DMS53 (cell line): ENCODE measurements around the gene GARNL3.

Experiments used
- DNase-seq: peaks from one replicate; lab custom pipeline; 2025; lab: John Stamatoyannopoulos, UW

Gene GARNL3

GRCh38 chr9:127313042-127313560 lies 48.5 kb downstream of the GARNL3 start:
- no peak for DNase-seq

- no peak for DNase-seq
Observed at GRCh38 chr9:127314911-127315310, 50.3 kb downstream of the GARNL3 start.

GRCh38 chr9:127316586-127317323 lies 52.2 kb downstream of the GARNL3 start:
- DNase-seq = no peak

- peak; percentile 44 for DNase-seq
Observed at GRCh38 chr9:127318651-127319167, 54.1 kb downstream of the GARNL3 start.

- DNase-seq = no peak
Observed at GRCh38 chr9:127319366-127320114, 55.0 kb downstream of the GARNL3 start.

GRCh38 chr9:127320115-127320378 lies 55.5 kb downstream of the GARNL3 start:
- DNase-seq = no peak

- DNase-seq = no peak
Observed at GRCh38 chr9:127323393-127323792, 58.8 kb downstream of the GARNL3 start.

- DNase-seq = peak; percentile 90
Observed at GRCh38 chr9:127330501-127330900, 65.9 kb downstream of the GARNL3 start.

GRCh38 chr9:127333221-127334064 lies 68.9 kb downstream of the GARNL3 start:
- DNase-seq = peak; percentile 71

GRCh38 chr9:127334725-127335124 lies 70.2 kb downstream of the GARNL3 start:
- DNase-seq = no peak

- DNase-seq = no peak
Observed at GRCh38 chr9:127336086-127336485, 71.5 kb downstream of the GARNL3 start.

GRCh38 chr9:127336506-127337352 lies 72.2 kb downstream of the GARNL3 start:
- peak; percentile 57 for DNase-seq

GRCh38 chr9:127340721-127341120 lies 76.1 kb downstream of the GARNL3 start:
- DNase-seq = no peak

GRCh38 chr9:127341152-127341551 lies 76.6 kb downstream of the GARNL3 start:
- DNase-seq = no peak

- no peak for DNase-seq
Observed at GRCh38 chr9:127344368-127345000, 79.9 kb downstream of the GARNL3 start.

- no peak for DNase-seq
Observed at GRCh38 chr9:127345566-127345965, 81.0 kb downstream of the GARNL3 start.

GRCh38 chr9:127346584-127346983 lies 82.0 kb downstream of the GARNL3 start:
- no peak for DNase-seq

GRCh38 chr9:127347831-127348776 lies 83.5 kb downstream of the GARNL3 start:
- peak; percentile 81 for DNase-seq

GRCh38 chr9:127349483-127350113 lies 85.0 kb downstream of the GARNL3 start:
- peak; percentile 89 for DNase-seq
